Uterus (tissue), 2 donors: ENCODE measurements around the gene ALPI.

ENCODE experiments used
- CTCF ChIP-seq, 4 experiments: fragments of 200-600 bp in 2 of 4; fragments of 450-650 bp in 2 of 4; sonication (generic) in 2 of 4; IDR thresholded peaks; one replicate each; pipeline ENCODE4 v1.5.1; 2016 to 2019; ENCODE audit warnings: antibody characterized with exemption in 4 of 4, mild to moderate bottlenecking in 2 of 4, moderate library complexity in 1 of 4
- POLR2A ChIP-seq, 2 donors: fragments of 450-650 bp; IDR thresholded peaks; one replicate each; pipeline ENCODE4 v1.6.1; 2016; ENCODE audit warnings: antibody characterized with exemption in 2 of 2, mild to moderate bottlenecking in 1 of 2, moderate library complexity in 1 of 2

GRCh38 chr2:232503809-232504323, 47.9 kb downstream of the ALPI start:
- TF ChIP-seq CTCF (IDR thresholded peaks at IDR 0.05) (no peak), POLR2A (IDR thresholded peaks at IDR 0.05) (no peak)
